GM13976 (cell line): ENCODE data around the gene TBC1D22A.

ENCODE experiments used
- DNase-seq: peaks from one replicate; pipeline ENCODE4 v3.0.0; 2012; ENCODE audit warnings: low spot score
- in situ Hi-C: fragments of 300-500 bp; cut with MboI; formaldehyde crosslinking; loops from one replicate; pipeline ENCODE4 v1.12.0; 2022; ENCODE audit warnings: low sequenced_read_pairs, mixed read lengths, inconsistent platforms; ENCODE audit not compliant: unreplicated experiment
- TF ChIP-seq, protein P1 (sequence below): IDR thresholded peaks from 2 replicates; pipeline ENCODE4 v1.5.1; 2012; ENCODE audit warnings: borderline replicate concordance, mild to moderate bottlenecking; ENCODE audit not compliant: insufficient read depth; ENCODE audit errors: extremely low read depth, missing control alignments, control extremely low read depth

The TBC1D22A gene

DNA sequence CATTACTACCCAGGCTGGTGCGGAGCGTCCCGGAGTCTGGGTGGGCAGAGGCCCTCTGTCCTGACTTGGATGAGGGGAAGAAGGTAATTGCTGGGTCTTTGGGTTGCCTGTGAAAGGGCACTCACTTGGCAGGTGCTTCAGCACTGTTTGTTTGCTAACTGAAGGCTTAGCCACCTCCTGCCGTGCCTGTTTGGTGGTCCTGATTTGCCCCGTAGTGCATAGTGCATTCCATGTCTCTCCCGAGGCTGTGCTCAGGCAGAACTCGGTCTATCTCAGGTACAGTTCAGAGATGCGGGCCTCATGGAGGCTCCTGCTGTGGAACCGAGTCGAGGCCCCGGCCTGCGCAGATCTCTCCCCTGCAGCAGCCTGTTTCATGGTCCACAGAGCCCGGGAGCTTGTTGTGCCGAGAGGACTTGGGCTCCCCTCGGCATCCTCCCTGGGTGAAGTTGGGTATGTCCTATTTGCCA, 146.2 kb downstream of the TBC1D22A start:
- in situ Hi-C loops: no loop called here
- peak; percentile 24 for DNase-seq
- TF ChIP-seq, protein P1, sequence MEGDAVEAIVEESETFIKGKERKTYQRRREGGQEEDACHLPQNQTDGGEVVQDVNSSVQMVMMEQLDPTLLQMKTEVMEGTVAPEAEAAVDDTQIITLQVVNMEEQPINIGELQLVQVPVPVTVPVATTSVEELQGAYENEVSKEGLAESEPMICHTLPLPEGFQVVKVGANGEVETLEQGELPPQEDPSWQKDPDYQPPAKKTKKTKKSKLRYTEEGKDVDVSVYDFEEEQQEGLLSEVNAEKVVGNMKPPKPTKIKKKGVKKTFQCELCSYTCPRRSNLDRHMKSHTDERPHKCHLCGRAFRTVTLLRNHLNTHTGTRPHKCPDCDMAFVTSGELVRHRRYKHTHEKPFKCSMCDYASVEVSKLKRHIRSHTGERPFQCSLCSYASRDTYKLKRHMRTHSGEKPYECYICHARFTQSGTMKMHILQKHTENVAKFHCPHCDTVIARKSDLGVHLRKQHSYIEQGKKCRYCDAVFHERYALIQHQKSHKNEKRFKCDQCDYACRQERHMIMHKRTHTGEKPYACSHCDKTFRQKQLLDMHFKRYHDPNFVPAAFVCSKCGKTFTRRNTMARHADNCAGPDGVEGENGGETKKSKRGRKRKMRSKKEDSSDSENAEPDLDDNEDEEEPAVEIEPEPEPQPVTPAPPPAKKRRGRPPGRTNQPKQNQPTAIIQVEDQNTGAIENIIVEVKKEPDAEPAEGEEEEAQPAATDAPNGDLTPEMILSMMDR: no peak

DNA sequence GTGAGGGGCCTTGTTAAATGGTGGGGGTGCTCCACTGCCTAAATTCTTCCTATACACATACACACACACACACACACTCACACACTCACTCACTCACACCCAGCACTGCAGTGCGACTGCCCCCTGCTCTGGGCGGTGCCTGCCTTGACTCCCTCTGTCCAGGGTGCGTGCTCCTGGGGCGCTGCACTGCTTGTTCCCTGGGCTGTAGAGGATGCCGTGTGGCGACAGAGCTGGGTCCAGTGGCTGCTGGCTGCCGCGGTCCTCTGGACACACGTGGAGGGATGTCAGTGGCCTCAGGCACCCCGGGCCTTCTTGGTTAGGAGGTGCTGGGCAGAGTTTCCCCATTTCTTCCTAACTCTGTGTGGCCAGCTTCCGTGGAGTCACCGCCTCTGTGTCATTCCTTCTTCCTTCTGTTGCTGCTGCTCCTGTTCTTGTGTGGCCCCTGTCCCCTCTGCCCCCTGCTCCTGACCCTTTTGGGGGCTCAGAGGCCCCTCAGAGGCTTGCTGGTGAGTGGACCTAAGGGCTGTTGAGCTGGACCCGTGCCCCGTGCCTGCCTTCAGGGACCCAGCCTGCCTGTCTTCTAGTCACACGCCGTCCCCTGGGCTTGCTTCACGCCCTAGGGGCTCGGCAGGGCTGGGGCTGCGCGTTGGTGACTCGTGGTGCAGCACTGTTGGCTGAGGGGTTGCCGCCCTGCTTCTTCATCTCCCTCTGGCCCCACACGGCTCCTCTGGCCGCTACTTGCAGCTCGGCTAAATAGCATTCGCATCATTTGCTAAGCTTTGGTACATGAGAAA, 147.0 kb downstream of the TBC1D22A start:
- in situ Hi-C loops: no loop called here
- no peak for DNase-seq
- TF ChIP-seq, protein P1: no peak

DNA sequence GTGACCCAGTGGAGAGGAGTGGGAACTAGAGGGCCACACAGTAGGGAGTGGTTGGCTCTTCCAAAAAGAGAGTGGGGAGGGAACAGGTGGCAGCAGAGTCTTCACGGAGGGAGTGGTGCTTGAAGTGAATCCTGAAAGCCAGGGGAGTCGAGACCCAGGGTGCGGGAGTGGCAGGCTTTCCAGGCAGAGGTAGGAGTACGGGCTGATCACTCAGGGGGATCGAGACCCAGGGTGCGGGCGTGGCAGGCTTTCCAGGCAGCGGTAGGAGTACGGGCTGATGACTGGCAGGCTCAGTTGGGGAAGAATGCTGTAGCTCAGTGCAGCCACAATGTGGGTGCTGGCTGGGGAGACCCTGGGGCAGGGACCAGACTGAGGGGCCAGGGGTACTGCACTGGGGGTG, 148.2 kb downstream of the TBC1D22A start:
- TF ChIP-seq, protein P1: no peak
- in situ Hi-C loops: no loop called here
- DNase-seq: no peak

DNA sequence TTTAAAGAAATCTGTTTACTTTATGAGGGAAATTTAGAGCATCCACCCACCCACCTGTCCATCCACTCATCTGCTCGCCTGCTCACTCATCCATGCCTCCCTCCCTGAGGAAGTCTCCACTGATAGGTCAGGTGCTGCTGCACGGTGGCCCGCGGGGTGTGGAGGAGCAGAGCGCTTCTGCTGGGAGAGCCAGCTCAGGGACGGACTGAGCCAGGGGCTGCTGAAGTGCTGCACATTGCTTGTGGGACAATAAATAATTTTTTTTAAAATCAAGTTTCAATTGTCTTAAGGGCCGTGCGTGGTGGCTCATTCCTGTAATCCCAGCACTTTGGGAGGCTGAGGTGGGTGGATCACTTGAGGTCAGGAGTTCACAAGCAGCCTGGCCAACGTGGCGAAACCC, 148.9 kb downstream of the TBC1D22A start:
- in situ Hi-C loops: no loop called here
- DNase-seq: no peak

DNA sequence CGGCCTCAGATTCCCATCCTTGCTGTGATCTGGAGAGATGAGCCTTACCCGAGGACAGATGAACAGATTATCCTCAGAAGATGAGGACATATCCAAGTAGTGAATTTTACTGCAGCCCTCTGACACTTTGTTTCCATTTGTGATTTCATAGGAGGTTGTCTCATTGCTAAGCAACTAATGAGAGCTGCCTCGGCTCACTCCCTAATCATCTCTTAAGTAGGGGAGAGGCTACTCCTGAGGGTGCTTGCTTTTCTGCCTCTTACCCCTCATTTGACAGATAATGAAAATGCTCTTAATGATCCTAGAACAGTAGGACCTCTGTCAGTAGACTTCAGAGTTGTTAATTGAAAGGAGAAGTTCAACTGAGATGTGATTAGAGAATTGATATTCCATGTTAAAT, 150.9 kb downstream of the TBC1D22A start:
- DNase-seq: no peak
- TF ChIP-seq, protein P1: no peak
- in situ Hi-C loops: no loop called here

More for the DNA sequence above, 148.9 kb downstream of the TBC1D22A start:
- TF ChIP-seq, protein P1: no peak

DNA sequence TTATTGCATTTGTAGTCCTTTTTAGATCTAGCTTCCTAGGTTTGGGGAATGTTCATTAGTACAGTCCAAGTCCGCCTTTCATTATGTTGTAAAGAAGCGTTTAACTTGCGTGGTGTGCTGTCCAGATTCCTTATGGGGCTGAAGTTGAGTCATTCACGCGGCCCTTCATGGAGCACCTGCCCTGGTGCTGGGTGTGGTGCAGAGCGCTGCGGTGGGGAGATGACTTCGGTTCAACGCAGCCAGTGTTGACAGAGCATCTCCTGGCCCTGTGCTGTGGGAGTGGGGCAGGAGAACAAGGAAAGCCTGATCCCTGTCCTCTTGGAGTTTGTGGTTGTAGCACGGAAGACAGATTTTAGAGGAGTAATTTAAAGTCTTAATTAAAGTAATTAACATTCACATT, 152.0 kb downstream of the TBC1D22A start:
- in situ Hi-C loops: no loop called here
- TF ChIP-seq, protein P1: no peak

More for the DNA sequence above, 152.0 kb downstream of the TBC1D22A start:
- no peak for DNase-seq
